ENCODE results near the gene COG8.
A peak's percentile ranks its signal among the peaks of the same experiment; 100 is the strongest.

The COG8 gene

GRCh38 chr16:69338557-69339288, 641 bp downstream of the COG8 start:
- DNase-seq (ENCODE audit: low read depth, low spot score) = no peak
- in situ Hi-C loops (cut with HindIII; ENCODE audit: low sequenced_read_pairs) = no loop called here

GRCh38 chr16:69334696-69335095, 4.7 kb downstream of the COG8 start:
- DNase-seq (ENCODE audit: low read depth, low spot score) = no peak
- H3K4me3 ChIP-seq (ENCODE audit: low read depth, low read length) = no peak overlapping the region
- TF ChIP-seq, protein P1, sequence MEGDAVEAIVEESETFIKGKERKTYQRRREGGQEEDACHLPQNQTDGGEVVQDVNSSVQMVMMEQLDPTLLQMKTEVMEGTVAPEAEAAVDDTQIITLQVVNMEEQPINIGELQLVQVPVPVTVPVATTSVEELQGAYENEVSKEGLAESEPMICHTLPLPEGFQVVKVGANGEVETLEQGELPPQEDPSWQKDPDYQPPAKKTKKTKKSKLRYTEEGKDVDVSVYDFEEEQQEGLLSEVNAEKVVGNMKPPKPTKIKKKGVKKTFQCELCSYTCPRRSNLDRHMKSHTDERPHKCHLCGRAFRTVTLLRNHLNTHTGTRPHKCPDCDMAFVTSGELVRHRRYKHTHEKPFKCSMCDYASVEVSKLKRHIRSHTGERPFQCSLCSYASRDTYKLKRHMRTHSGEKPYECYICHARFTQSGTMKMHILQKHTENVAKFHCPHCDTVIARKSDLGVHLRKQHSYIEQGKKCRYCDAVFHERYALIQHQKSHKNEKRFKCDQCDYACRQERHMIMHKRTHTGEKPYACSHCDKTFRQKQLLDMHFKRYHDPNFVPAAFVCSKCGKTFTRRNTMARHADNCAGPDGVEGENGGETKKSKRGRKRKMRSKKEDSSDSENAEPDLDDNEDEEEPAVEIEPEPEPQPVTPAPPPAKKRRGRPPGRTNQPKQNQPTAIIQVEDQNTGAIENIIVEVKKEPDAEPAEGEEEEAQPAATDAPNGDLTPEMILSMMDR (IDR thresholded peaks at IDR 0.05; ENCODE audit: low read depth, low read length) = no peak
- in situ Hi-C loops (cut with HindIII; ENCODE audit: low sequenced_read_pairs) = no loop called here

More at GRCh38 chr16:69338557-69339288, 641 bp downstream of the COG8 start:
- TF ChIP-seq, protein P1 (IDR thresholded peaks at IDR 0.05; ENCODE audit: low read depth, low read length) = no peak
- peak overlapping the region; percentile 91 for H3K4me3 ChIP-seq (ENCODE audit: low read depth, low read length)

DNA sequence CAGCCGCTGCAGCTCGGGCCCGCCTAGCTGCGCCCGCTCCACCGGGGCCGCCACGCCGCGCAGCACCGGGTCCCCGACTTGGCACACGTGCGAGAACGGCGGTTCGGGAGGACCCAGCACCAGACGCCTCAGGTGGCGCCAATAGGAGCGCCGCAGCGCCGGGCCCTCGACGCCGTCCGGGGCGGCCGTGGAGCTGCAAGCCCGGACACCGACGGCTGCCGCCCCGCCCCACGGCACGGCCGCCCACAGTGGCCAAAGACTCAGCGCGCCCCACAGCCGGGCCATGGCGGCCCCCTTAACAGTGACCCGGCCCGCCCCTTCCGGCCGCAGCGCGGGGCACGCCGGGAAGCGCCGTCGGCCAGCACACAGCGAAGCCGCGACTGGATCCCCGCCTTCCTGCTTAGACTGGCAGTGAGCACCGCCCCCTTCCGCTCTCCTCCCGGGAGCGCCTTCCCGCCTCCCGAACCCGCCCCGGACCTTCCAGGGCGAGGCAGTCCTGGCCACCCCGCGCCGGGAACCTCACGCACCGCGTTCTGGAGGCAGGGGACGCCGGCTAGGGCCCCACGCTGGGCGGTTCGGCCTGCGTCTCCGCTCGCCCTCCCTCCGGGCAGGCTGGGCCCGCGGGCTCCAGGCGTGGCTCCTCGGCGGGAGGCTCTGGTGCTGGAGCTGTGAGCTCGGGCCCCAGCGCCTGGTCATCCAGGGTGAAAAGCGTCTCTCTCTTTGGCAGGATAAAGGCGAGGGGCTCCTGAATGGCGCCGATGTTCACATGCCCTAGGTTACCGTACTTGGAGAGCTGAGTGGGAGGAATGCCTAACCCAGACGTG, 8.9 kb downstream of the COG8 start, which contains the start of gene PDF:
Gene PDF, minus strand, starts transcription at position 303 of the 824 bp plus-strand sequence. Its CDS starts 18 bp downstream, at position 285.
- peak within 1 kb of the TSS; percentile 65 for H3K4me3 ChIP-seq (ENCODE audit: low read depth, low read length)
- TF ChIP-seq, protein P1 (IDR thresholded peaks at IDR 0.05; ENCODE audit: low read depth, low read length) = no peak
- in situ Hi-C loops (cut with HindIII; ENCODE audit: low sequenced_read_pairs) = no loop called here
- DNase-seq (ENCODE audit: low read depth, low spot score) = peak; percentile 94

- in situ Hi-C loops (cut with HindIII; ENCODE audit: low sequenced_read_pairs) = no loop called here
- TF ChIP-seq, protein P1 (IDR thresholded peaks at IDR 0.05; ENCODE audit: low read depth, low read length) = no peak
These were observed 9.7 kb downstream of the COG8 start for GRCh38 chr16:69329369-69330285.

GRCh38 chr16:69328854-69329316, 10.5 kb downstream of the COG8 start:
- in situ Hi-C loops (cut with HindIII; ENCODE audit: low sequenced_read_pairs) = no loop called here

More at GRCh38 chr16:69329369-69330285, 9.7 kb downstream of the COG8 start:
- peak; percentile 25 for DNase-seq (ENCODE audit: low read depth, low spot score)
- peak overlapping the region; percentile 65 for H3K4me3 ChIP-seq (ENCODE audit: low read depth, low read length)

More at GRCh38 chr16:69328854-69329316, 10.5 kb downstream of the COG8 start:
- TF ChIP-seq, protein P1 (IDR thresholded peaks at IDR 0.05; ENCODE audit: low read depth, low read length) = no peak
- H3K4me3 ChIP-seq (ENCODE audit: low read depth, low read length) = peak overlapping the region; percentile 65
- peak; percentile 70 for DNase-seq (ENCODE audit: low read depth, low spot score)
